GM13976 (cell line): ENCODE data around the gene TSC2.

Source experiments
- DNase-seq: peaks from one replicate; pipeline ENCODE4 v3.0.0; 2012; ENCODE audit warnings: low spot score
- CTCF ChIP-seq: IDR thresholded peaks from 2 replicates; pipeline ENCODE4 v1.5.1; 2012; ENCODE audit warnings: borderline replicate concordance, mild to moderate bottlenecking; ENCODE audit not compliant: insufficient read depth; ENCODE audit errors: extremely low read depth, missing control alignments, control extremely low read depth
- in situ Hi-C: fragments of 300-500 bp; cut with MboI; formaldehyde crosslinking; loops from one replicate; pipeline ENCODE4 v1.12.0; 2022; ENCODE audit warnings: low sequenced_read_pairs, mixed read lengths, inconsistent platforms; ENCODE audit not compliant: unreplicated experiment

TSC2 gene

GRCh38 chr16:2005646-2006045 is 42.1 kb upstream of the TSC2 start:
- DNase-seq: no peak
- peak; percentile 8 for TF ChIP-seq CTCF
- in situ Hi-C loops: loop anchor here (25.0 kb wide), 1 partner anchor 482 kb away; the partner anchor contains the start of gene TBC1D24

- no peak for TF ChIP-seq CTCF
- DNase-seq: no peak
- in situ Hi-C loops: loop anchor here (25.0 kb wide), 1 partner anchor 481 kb away; the partner anchor contains the start of gene TBC1D24
Observed at GRCh38 chr16:2006317-2006716, 41.5 kb upstream of the TSC2 start.

GRCh38 chr16:2007081-2007836 is 40.5 kb upstream of the TSC2 start:
- DNase-seq: no peak
- in situ Hi-C loops: loop anchor here (25.0 kb wide), 1 partner anchor 480 kb away; the partner anchor contains the start of gene TBC1D24
- TF ChIP-seq CTCF: no peak

GRCh38 chr16:2008009-2008526 is 39.7 kb upstream of the TSC2 start:
- no peak for DNase-seq
- TF ChIP-seq CTCF: no peak
- in situ Hi-C loops: loop anchor here (25.0 kb wide), 1 partner anchor 479 kb away; the partner anchor contains the start of gene TBC1D24

- no peak for DNase-seq
- in situ Hi-C loops: loop anchor here (25.0 kb wide), 1 partner anchor 479 kb away; the partner anchor contains the start of gene TBC1D24
- no peak for TF ChIP-seq CTCF
Observed at GRCh38 chr16:2008631-2009163, 39.1 kb upstream of the TSC2 start.

- in situ Hi-C loops: loop anchor here (25.0 kb wide), 1 partner anchor 478 kb away; the partner anchor contains the start of gene TBC1D24
- TF ChIP-seq CTCF: no peak
- no peak for DNase-seq
Observed at GRCh38 chr16:2009164-2009711, 38.5 kb upstream of the TSC2 start.
